GM19372 (cell line): ENCODE results near the gene PRDM16.
"Not testable (repeated sequence)": the region's sequence is repeated elsewhere in the genome, so short reads cannot be mapped to it uniquely, and the experiment has no call there.

Experiments used
- ATAC-seq: cut with Tn5 transposase; IDR thresholded peaks from one replicate; pipeline ENCODE4 v1.9.1; 2021; ENCODE audit warnings: mild to moderate bottlenecking, low read depth, moderate library complexity; ENCODE audit not compliant: unreplicated experiment

The PRDM16 gene

GRCh38 chr1:3233551-3233950 is 164.5 kb downstream of the PRDM16 start:
- ATAC-seq = no peak

GRCh38 chr1:3234281-3234680 is 165.3 kb downstream of the PRDM16 start:
- no peak for ATAC-seq

- ATAC-seq = no peak
Observed at GRCh38 chr1:3234956-3235355, 166.0 kb downstream of the PRDM16 start.

GRCh38 chr1:3235496-3235895 is 166.5 kb downstream of the PRDM16 start:
- ATAC-seq = no peak

GRCh38 chr1:3236361-3236760 is 167.4 kb downstream of the PRDM16 start:
- no peak for ATAC-seq

GRCh38 chr1:3236955-3237354 is 168.0 kb downstream of the PRDM16 start:
- ATAC-seq = no peak

GRCh38 chr1:3237570-3237969 is 168.6 kb downstream of the PRDM16 start:
- ATAC-seq = no peak

- ATAC-seq = no peak
Observed at GRCh38 chr1:3237994-3238702, 169.1 kb downstream of the PRDM16 start.

- no peak for ATAC-seq
Observed at GRCh38 chr1:3238703-3239278, 169.8 kb downstream of the PRDM16 start.

- ATAC-seq = not testable (repeated sequence)
Observed at GRCh38 chr1:3239991-3240390, 171.0 kb downstream of the PRDM16 start.

- no peak for ATAC-seq
Observed at GRCh38 chr1:3240524-3241235, 171.7 kb downstream of the PRDM16 start.

GRCh38 chr1:3241236-3241550 is 172.2 kb downstream of the PRDM16 start:
- no peak for ATAC-seq

GRCh38 chr1:3241673-3242407 is 172.8 kb downstream of the PRDM16 start:
- ATAC-seq = no peak

- no peak for ATAC-seq
Observed at GRCh38 chr1:3242408-3243260, 173.6 kb downstream of the PRDM16 start.

GRCh38 chr1:3243304-3243703 is 174.3 kb downstream of the PRDM16 start:
- no peak for ATAC-seq

GRCh38 chr1:3244025-3244926 is 175.3 kb downstream of the PRDM16 start:
- ATAC-seq = no peak

GRCh38 chr1:3244927-3245315 is 175.9 kb downstream of the PRDM16 start:
- no peak for ATAC-seq

- no peak for ATAC-seq
Observed at GRCh38 chr1:3245344-3245743, 176.3 kb downstream of the PRDM16 start.

GRCh38 chr1:3245768-3246167 is 176.8 kb downstream of the PRDM16 start:
- ATAC-seq = no peak
